ENCODE results near the gene DOCK4. TPM values are rescaled to one million over a fixed set of nuclear protein-coding genes. Genes with fewer than 3 reads are reported as not detected.

Gene DOCK4
- total and polyA plus RNA-seq, 10 of the 15 experiments (the other 5 are each of a cell fraction or from before 2014, with no cell fraction given): 0.03 to 0.73 (median 0.38) TPM

DNA sequence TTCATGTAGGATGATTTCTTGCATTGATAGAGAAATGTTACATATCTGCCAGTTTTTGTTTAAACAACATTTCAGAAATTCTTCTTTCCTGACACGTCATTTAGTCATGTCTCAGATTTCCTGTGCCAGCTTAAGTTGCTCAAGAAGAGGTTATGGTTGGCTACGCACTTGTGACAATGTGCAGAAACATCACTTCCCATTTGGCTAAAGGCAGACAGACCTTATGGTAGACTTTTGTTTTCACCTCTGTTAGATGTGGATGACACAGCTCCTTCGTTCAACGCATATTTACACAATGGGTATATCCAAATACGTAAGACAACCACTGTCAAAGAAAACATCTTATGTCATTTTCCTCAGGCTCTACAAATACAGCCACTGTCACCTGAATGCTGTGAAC is 125.8 kb downstream of the DOCK4 start (continued):
- no peak for TF ChIP-seq EZH2 (IDR thresholded peaks at IDR 0.05; ENCODE audit: borderline replicate concordance, control insufficient read depth, low read depth, low read length)
- TF ChIP-seq CHD2 (IDR thresholded peaks at IDR 0.05; ENCODE audit: borderline replicate concordance, low read depth, low read length): no peak
- TF ChIP-seq, protein P1, sequence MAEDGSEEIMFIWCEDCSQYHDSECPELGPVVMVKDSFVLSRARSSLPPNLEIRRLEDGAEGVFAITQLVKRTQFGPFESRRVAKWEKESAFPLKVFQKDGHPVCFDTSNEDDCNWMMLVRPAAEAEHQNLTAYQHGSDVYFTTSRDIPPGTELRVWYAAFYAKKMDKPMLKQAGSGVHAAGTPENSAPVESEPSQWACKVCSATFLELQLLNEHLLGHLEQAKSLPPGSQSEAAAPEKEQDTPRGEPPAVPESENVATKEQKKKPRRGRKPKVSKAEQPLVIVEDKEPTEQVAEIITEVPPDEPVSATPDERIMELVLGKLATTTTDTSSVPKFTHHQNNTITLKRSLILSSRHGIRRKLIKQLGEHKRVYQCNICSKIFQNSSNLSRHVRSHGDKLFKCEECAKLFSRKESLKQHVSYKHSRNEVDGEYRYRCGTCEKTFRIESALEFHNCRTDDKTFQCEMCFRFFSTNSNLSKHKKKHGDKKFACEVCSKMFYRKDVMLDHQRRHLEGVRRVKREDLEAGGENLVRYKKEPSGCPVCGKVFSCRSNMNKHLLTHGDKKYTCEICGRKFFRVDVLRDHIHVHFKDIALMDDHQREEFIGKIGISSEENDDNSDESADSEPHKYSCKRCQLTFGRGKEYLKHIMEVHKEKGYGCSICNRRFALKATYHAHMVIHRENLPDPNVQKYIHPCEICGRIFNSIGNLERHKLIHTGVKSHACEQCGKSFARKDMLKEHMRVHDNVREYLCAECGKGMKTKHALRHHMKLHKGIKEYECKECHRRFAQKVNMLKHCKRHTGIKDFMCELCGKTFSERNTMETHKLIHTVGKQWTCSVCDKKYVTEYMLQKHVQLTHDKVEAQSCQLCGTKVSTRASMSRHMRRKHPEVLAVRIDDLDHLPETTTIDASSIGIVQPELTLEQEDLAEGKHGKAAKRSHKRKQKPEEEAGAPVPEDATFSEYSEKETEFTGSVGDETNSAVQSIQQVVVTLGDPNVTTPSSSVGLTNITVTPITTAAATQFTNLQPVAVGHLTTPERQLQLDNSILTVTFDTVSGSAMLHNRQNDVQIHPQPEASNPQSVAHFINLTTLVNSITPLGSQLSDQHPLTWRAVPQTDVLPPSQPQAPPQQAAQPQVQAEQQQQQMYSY (CRISPR knock-in tag; IDR thresholded peaks at IDR 0.05): no peak
- TF ChIP-seq SMARCA5 (IDR thresholded peaks at IDR 0.05): no peak
- TF ChIP-seq, protein P2, sequence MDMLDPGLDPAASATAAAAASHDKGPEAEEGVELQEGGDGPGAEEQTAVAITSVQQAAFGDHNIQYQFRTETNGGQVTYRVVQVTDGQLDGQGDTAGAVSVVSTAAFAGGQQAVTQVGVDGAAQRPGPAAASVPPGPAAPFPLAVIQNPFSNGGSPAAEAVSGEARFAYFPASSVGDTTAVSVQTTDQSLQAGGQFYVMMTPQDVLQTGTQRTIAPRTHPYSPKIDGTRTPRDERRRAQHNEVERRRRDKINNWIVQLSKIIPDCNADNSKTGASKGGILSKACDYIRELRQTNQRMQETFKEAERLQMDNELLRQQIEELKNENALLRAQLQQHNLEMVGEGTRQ (IDR thresholded peaks at IDR 0.05; ENCODE audit: borderline replicate concordance, low read depth, low read length): no peak
- no peak for TF ChIP-seq ZNF384 (IDR thresholded peaks at IDR 0.05; ENCODE audit: borderline replicate concordance, low read depth, low read length)
- no peak for TF ChIP-seq MEF2B (IDR thresholded peaks at IDR 0.05; ENCODE audit: partially characterized antibody, poor library complexity, severe bottlenecking)
- TF ChIP-seq EED (IDR thresholded peaks at IDR 0.05; ENCODE audit: low read depth): no peak
- TF ChIP-seq ZZZ3 (IDR thresholded peaks at IDR 0.05; ENCODE audit: control insufficient read depth, insufficient read length, low read depth): no peak
- TF ChIP-seq, protein P3, sequence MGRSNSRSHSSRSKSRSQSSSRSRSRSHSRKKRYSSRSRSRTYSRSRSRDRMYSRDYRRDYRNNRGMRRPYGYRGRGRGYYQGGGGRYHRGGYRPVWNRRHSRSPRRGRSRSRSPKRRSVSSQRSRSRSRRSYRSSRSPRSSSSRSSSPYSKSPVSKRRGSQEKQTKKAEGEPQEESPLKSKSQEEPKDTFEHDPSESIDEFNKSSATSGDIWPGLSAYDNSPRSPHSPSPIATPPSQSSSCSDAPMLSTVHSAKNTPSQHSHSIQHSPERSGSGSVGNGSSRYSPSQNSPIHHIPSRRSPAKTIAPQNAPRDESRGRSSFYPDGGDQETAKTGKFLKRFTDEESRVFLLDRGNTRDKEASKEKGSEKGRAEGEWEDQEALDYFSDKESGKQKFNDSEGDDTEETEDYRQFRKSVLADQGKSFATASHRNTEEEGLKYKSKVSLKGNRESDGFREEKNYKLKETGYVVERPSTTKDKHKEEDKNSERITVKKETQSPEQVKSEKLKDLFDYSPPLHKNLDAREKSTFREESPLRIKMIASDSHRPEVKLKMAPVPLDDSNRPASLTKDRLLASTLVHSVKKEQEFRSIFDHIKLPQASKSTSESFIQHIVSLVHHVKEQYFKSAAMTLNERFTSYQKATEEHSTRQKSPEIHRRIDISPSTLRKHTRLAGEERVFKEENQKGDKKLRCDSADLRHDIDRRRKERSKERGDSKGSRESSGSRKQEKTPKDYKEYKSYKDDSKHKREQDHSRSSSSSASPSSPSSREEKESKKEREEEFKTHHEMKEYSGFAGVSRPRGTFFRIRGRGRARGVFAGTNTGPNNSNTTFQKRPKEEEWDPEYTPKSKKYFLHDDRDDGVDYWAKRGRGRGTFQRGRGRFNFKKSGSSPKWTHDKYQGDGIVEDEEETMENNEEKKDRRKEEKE (IDR thresholded peaks at IDR 0.05): no peak
- TF ChIP-seq SREBF2 (IDR thresholded peaks at IDR 0.05; ENCODE audit: low read length): no peak
- TF ChIP-seq, protein P4, sequence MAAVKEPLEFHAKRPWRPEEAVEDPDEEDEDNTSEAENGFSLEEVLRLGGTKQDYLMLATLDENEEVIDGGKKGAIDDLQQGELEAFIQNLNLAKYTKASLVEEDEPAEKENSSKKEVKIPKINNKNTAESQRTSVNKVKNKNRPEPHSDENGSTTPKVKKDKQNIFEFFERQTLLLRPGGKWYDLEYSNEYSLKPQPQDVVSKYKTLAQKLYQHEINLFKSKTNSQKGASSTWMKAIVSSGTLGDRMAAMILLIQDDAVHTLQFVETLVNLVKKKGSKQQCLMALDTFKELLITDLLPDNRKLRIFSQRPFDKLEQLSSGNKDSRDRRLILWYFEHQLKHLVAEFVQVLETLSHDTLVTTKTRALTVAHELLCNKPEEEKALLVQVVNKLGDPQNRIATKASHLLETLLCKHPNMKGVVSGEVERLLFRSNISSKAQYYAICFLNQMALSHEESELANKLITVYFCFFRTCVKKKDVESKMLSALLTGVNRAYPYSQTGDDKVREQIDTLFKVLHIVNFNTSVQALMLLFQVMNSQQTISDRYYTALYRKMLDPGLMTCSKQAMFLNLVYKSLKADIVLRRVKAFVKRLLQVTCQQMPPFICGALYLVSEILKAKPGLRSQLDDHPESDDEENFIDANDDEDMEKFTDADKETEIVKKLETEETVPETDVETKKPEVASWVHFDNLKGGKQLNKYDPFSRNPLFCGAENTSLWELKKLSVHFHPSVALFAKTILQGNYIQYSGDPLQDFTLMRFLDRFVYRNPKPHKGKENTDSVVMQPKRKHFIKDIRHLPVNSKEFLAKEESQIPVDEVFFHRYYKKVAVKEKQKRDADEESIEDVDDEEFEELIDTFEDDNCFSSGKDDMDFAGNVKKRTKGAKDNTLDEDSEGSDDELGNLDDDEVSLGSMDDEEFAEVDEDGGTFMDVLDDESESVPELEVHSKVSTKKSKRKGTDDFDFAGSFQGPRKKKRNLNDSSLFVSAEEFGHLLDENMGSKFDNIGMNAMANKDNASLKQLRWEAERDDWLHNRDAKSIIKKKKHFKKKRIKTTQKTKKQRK (IDR thresholded peaks at IDR 0.05; ENCODE audit: low read depth, low read length): no peak
- TF ChIP-seq, protein P5, sequence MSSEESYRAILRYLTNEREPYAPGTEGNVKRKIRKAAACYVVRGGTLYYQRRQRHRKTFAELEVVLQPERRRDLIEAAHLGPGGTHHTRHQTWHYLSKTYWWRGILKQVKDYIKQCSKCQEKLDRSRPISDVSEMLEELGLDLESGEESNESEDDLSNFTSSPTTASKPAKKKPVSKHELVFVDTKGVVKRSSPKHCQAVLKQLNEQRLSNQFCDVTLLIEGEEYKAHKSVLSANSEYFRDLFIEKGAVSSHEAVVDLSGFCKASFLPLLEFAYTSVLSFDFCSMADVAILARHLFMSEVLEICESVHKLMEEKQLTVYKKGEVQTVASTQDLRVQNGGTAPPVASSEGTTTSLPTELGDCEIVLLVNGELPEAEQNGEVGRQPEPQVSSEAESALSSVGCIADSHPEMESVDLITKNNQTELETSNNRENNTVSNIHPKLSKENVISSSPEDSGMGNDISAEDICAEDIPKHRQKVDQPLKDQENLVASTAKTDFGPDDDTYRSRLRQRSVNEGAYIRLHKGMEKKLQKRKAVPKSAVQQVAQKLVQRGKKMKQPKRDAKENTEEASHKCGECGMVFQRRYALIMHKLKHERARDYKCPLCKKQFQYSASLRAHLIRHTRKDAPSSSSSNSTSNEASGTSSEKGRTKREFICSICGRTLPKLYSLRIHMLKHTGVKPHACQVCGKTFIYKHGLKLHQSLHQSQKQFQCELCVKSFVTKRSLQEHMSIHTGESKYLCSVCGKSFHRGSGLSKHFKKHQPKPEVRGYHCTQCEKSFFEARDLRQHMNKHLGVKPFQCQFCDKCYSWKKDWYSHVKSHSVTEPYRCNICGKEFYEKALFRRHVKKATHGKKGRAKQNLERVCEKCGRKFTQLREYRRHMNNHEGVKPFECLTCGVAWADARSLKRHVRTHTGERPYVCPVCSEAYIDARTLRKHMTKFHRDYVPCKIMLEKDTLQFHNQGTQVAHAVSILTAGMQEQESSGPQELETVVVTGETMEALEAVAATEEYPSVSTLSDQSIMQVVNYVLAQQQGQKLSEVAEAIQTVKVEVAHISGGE (CRISPR knock-in tag; IDR thresholded peaks at IDR 0.05): no peak
- no peak for TF ChIP-seq CBX3 (IDR thresholded peaks at IDR 0.05; ENCODE audit: borderline replicate concordance, low read depth)
- no peak for TF ChIP-seq RB1 (IDR thresholded peaks at IDR 0.05; ENCODE audit: borderline replicate concordance)
- no peak for TF ChIP-seq IKZF1 (conservative IDR thresholded peaks at IDR 0.05)
